Gastrocnemius medialis (tissue), 4 donors: ENCODE data around the gene HPCAL4. TPM values are rescaled to one million over a fixed set of nuclear protein-coding genes. Genes with fewer than 3 reads are reported as not detected.

ENCODE experiments used
- ATAC-seq, 2 donors: fragments of 150-250 bp; one replicate each; pipeline ENCODE4 v1.9.1; 2016
- DNase-seq, 2 donors: peaks; one replicate each; pipeline ENCODE4 v3.0.0-alpha.2; 2019
- H3K27ac ChIP-seq, 4 donors: fragments of 200-600 bp; sonication (generic); 1 replicate in 1 of 4; 2 replicates in 3 of 4; pipeline ENCODE4 v1.5.1; 2016 to 2018; ENCODE audit warnings: mild to moderate bottlenecking in 2 of 4, moderate library complexity in 1 of 4
- H3K27me3 ChIP-seq, 3 donors: fragments of 200-600 bp; sonication (generic) in 2 of 3; 1 replicate in 1 of 3; 2 replicates in 2 of 3; pipeline versions ENCODE4 v1.5.1 to v1.6.0; 2016 to 2019; ENCODE audit warnings: mild to moderate bottlenecking in 1 of 3, moderate library complexity in 1 of 3
- H3K36me3 ChIP-seq, 2 donors: fragments of 200-600 bp; sonication (generic) in 1 of 2; one replicate each; pipeline ENCODE4 v1.5.1; 2017 to 2018
- H3K4me1 ChIP-seq, 2 donors: fragments of 200-600 bp; sonication (generic) in 1 of 2; one replicate each; pipeline ENCODE4 v1.5.1; 2016 to 2017; ENCODE audit warnings: mild to moderate bottlenecking in 2 of 2
- H3K4me3 ChIP-seq, 4 donors: fragments of 200-600 bp; sonication (generic) in 3 of 4; 1 replicate in 1 of 4; 2 replicates in 3 of 4; pipeline ENCODE4 v1.5.1; 2016 to 2019; ENCODE audit warnings: mild to moderate bottlenecking in 2 of 4
- H3K9me3 ChIP-seq, 3 donors: fragments of 200-600 bp; sonication (generic) in 2 of 3; 1 replicate in 1 of 3; 2 replicates in 2 of 3; pipeline ENCODE4 v1.5.1; 2016 to 2019
- CTCF ChIP-seq, 5 experiments: fragments of 450-650 bp in 3 of 5; fragments of 200-600 bp in 2 of 5; sonication (generic) in 2 of 5; IDR thresholded peaks in 4 of 5; conservative IDR thresholded peaks in 1 of 5; 1 replicate in 4 of 5; 2 replicates in 1 of 5; pipeline ENCODE4 v1.5.1; 2016 to 2019; ENCODE audit warnings: antibody characterized with exemption in 5 of 5, mild to moderate bottlenecking in 3 of 5, moderate library complexity in 3 of 5
- POLR2A ChIP-seq, 2 donors: fragments of 450-650 bp; IDR thresholded peaks; one replicate each; pipeline ENCODE4 v1.6.1; 2017; ENCODE audit warnings: antibody characterized with exemption in 2 of 2, mild to moderate bottlenecking in 2 of 2, moderate library complexity in 2 of 2
- in situ Hi-C, 4 donors: fragments of 200-750 bp; cut with MboI; loops; one replicate each; pipeline versions ENCODE4 v1.15.0 to v1.8.0; 2017; ENCODE audit warnings: low sequenced_read_pairs in 4 of 4
- intact Hi-C: fragments of 100-400 bp; cut with DNase I; formaldehyde crosslinking; loops from one replicate; pipeline ENCODE4 v1.15.1; 2023; ENCODE audit warnings: low total_unique reads
- total RNA-seq, 4 donors: library from RNA; depleted of rRNA; stranded (reverse); fragments of >200 nt; gene quantifications; one replicate each; pipeline versions ENCODE4 v1.1.0 to v1.2.3, GENCODE V29; 2016

HPCAL4 gene
- total RNA-seq, 4 donors from 2014 or later = 0.92 to 9.0 (median 3.2) TPM

DNA sequence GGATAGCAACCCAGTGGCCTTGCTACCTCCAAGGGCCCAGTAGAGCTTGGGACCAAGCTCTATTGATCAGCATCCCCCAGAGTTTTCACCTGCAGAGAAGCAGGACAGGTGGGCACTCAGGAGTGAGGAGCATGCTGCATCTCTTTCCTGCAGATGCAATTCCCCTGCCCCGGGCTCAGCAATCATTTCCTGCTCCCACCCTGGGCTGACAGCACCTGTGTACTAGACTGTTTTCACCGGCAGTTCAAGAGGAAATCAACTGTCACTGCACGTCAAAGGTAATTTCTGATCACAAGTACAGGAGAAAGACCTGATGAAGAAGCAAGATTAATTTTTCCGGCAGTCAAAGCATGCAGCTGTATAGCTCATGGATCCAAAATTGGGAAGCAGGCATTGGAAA is 10.5 kb downstream of the HPCAL4 start:
- Histone ChIP-seq H3K36me3 (no peaks in the 10 kb centered on the region), H3K27me3 (peaks cover 0 to 15% (median 14%) of the 10 kb centered on the region in 3 donors), H3K27ac (no peak overlapping the region), H3K9me3 (no peaks in the 10 kb centered on the region), H3K4me1 (peaks cover 6 to 12% of the 10 kb centered on the region in 2 donors), H3K4me3 (no peak overlapping the region)
- intact Hi-C loops (no loop called here), in situ Hi-C loops (no loop called here)
- DNase-seq = no peak
- ATAC-seq = no peak
- TF ChIP-seq POLR2A (IDR thresholded peaks at IDR 0.05) (no peak), CTCF (IDR thresholded peaks at IDR 0.05 in 4 of 5, conservative IDR thresholded peaks at IDR 0.05 in 1 of 5) (no peak)

- DNase-seq (no peak), ATAC-seq (no peak)
- Histone ChIP-seq H3K4me1 (peaks cover 9 to 19% of the 10 kb centered on the region in 2 donors), H3K4me3 (no peak overlapping the region), H3K36me3 (no peaks in the 10 kb centered on the region), H3K9me3 (no peaks in the 10 kb centered on the region), H3K27ac (no peak overlapping the region), H3K27me3 (peaks cover 0 to 15% (median 10%) of the 10 kb centered on the region in 3 donors)
- TF ChIP-seq POLR2A (IDR thresholded peaks at IDR 0.05) (no peak), CTCF (IDR thresholded peaks at IDR 0.05 in 4 of 5, conservative IDR thresholded peaks at IDR 0.05 in 1 of 5) (no peak)
- in situ Hi-C loops (no loop called here), intact Hi-C loops (no loop called here)
Observed at GRCh38 chr1:39679821-39680220, 11.4 kb downstream of the HPCAL4 start.

GRCh38 chr1:39678889-39679288 is 12.3 kb downstream of the HPCAL4 start:
- in situ Hi-C loops (no loop called here), intact Hi-C loops (no loop called here)
- no peak overlapping the region for H3K4me3 ChIP-seq
- no peak overlapping the region for H3K27ac ChIP-seq
- no peak for TF ChIP-seq CTCF (IDR thresholded peaks at IDR 0.05 in 4 of 5, conservative IDR thresholded peaks at IDR 0.05 in 1 of 5)
- no peak for TF ChIP-seq POLR2A (IDR thresholded peaks at IDR 0.05)
- peaks cover 9 to 23% of the 10 kb centered on the region in 2 donors for H3K4me1 ChIP-seq
- ATAC-seq (no peak), DNase-seq (no peak)
- H3K27me3 ChIP-seq = peaks cover 0 to 8% (median 6%) of the 10 kb centered on the region in 3 donors
- H3K9me3 ChIP-seq = no peaks in the 10 kb centered on the region
- H3K36me3 ChIP-seq = no peaks in the 10 kb centered on the region

- H3K9me3 ChIP-seq = no peaks in the 10 kb centered on the region
- TF ChIP-seq POLR2A (IDR thresholded peaks at IDR 0.05) (no peak), CTCF (IDR thresholded peaks at IDR 0.05 in 4 of 5, conservative IDR thresholded peaks at IDR 0.05 in 1 of 5) (no peak)
- no peaks in the 10 kb centered on the region for H3K27me3 ChIP-seq
- H3K4me3 ChIP-seq = no peak overlapping the region
- H3K36me3 ChIP-seq = no peaks in the 10 kb centered on the region
- H3K27ac ChIP-seq = peak overlapping the region; percentile 74 to 97 (median 86)
- DNase-seq = no peak
- intact Hi-C loops = loop anchor here (1.0 kb wide), 1 partner anchor 14 kb away; the partner anchor contains the start of gene HPCAL4
- no peak for ATAC-seq
- in situ Hi-C loops = no loop called here
- peaks cover 15 to 31% of the 10 kb centered on the region in 2 donors for H3K4me1 ChIP-seq
Observed at GRCh38 chr1:39677645-39678044, 13.6 kb downstream of the HPCAL4 start.
